GM18526 (cell line): Measurements from ENCODE around the gene RNF111.

Source experiments
- POLR2A ChIP-seq: IDR thresholded peaks from 3 replicates; pipeline ENCODE4 v1.6.1; 2011; ENCODE audit not compliant: insufficient read length; ENCODE audit errors: extremely low read depth

The RNF111 gene

DNA sequence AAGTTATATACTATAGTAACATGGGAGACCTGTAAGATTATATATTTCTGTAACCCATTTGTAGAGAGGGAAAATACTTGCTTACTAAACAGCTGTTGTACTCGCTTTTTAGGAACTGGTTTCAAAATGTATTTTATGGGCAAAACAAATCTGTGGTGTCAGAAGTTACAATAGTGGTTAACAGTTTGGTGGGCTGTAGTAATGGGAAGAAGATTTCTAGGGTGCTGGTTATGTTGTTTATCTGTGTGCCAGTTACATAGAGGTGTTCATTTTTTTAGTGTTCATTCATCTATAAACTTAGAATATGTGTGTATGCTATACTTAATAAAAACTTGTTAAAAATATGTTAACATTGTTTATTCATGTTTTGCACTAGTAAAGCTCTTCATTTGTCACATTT lies 42.1 kb downstream of the RNF111 start:
- TF ChIP-seq POLR2A, result no peak

GRCh38 chr15:59035201-59035600 lies 47.7 kb downstream of the RNF111 start:
- TF ChIP-seq POLR2A, result no peak

GRCh38 chr15:59039225-59039624 lies 51.8 kb downstream of the RNF111 start:
- TF ChIP-seq POLR2A, result no peak

DNA sequence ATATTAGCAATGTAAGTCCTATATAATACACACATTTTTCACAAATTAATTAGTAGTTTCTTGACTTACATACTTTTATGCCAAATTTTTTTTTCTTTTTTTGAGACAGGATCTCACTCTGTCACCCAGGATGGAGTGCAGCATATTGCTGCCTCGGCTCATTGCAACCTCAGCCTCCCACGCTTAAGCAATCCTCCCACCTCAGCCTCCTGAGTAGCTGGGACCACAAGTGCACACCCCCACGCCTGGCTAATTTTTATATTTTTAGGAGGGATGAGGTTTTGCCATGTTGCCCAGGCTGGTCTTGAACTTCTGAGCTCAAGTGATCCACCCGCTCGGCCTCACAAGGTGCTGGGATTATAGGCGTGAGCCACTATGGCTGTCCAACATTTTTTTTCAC lies 54.6 kb downstream of the RNF111 start:
- TF ChIP-seq POLR2A, result no peak

DNA sequence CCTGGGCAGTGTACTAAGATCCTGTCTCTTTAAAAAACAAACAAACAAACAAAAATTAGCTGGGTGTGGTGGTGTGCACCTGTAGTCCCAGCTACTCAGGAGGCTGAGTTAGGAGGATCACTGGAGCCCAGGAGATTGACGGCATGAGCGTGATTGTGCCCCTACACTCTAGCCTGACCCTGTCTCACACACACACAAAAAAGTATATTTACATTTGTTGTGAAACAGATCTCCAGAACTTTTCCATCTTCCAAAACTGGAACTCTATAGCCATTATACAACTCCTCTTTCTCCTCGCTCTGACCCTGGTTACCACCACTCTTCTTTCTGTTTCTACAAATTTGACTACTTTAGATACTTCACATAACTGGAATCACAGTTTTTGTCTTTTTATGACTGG lies 61.4 kb downstream of the RNF111 start:
- no peak for TF ChIP-seq POLR2A

DNA sequence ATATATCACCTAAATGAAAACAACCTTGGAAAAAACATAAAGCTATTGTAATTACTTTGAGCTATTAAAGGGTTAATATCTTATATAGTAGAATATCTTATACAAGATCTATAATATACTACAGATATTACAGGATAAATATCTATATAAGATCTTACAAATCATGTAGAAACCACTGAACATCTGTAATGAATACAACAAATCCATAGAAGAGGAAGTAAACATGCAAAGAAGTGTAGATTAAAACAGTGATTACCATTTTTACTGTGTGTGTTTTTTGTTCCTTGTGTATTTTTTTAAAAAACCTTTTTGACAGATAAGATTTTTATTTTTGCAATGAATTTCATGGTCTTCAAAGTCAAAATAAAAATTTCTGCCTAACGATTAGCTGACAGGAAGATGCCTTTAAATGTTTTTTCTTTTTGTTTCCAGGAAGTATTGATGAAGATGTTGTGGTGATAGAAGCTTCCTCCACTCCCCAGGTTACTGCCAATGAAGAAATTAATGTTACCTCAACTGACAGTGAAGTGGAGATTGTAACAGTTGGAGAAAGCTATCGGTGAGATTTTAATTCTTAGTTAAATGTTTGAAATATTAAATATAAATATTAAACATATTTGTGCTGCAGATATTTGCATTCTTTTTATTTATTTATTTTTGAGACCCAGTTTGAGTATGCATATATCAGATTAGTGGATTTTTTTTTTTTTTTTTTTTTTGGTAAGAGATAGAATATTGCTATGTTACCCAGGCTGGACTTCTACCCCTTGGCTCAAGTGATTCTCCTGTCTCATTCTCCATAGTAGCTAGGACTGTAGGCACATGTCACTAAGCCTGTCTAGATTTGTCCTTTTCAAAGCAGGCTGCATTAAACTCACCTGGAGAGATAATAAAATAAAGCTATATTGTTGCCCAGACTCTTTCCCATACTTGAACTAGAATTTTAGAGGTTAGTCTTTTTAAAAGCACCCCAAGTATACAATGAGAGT lies 64.7 kb downstream of the RNF111 start:
- no peak for TF ChIP-seq POLR2A

DNA sequence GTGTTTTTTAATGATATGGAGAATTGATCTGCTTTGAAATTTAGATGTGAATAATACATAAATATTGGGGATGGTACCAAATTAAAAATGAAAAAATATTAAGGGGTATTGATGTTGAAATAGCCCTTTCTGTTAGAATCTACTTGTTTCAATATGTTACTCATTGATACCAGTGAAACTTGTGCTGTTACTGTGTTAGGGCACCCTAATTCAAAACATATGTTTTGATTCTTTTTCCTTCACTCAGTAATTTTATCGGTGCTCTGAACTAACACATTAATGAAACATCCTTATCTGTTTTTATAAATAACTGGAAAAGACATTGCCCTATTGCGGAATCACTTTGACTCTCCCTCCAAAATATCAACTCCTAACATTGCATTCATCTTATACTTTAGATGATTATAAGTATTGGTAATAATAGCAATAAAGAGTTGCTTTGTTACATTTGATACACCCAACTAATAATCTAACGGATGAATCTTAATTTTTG lies 65.5 kb downstream of the RNF111 start:
- TF ChIP-seq POLR2A, result no peak

DNA sequence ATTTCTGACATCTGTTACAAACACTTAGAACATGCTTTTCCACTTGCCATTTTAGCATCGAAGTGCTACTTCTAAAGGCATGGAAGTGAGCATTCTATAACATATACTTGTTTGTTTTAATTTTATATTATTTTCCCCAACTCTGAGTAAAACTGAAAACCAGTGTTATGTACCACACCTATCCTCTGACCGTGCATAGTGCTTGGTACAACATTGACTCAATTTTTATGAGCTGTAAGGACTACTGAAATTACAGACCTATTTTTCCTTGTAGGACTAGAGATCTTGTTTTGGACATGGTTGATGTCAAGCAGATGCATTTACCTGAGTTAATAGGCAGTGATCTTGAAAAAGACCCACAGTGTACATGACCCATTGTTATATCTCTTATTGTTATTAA lies 66.0 kb downstream of the RNF111 start:
- no peak for TF ChIP-seq POLR2A

DNA sequence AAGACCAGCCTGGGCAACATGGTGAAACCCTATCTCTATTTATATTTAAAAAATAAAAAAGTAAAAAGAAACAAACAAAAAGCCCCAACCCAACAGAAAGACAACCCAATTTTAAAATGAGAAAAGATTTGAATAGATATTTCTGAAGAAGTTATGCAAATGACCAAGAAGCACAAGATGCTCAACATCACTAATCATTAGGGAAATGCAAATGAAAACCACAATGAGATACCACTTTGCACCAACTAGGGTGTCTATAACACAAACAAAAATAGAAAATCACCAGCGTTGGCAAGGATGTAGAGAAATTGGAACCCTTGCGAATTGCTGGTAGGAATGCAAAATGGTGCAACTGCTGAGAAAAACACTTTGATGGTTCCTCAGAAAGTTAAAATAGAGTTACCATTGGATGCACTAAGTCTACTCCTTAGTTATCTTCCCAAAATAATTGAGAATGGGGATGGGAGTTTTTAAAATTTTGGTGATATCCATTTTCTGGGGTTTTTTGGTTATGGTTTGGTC lies 71.7 kb downstream of the RNF111 start:
- TF ChIP-seq POLR2A, result no peak

DNA sequence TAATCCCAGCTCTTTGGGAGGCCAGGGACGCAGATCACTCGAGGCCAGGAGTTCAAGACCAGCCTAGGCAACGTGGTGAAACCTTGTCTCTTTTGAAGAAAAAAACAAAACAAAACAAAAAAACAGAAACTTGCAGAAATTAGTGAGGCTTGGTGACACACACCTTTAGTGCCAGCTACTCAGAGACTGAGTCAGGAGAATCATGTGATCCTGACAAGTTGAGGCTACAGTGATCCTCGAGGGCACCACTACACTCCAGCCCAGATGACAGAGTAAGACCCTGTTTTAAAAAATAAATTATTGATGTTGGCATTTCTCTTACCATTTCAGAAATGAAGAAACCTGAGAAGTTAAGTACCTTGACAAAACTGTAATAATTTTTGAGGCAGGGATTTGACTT lies 72.9 kb downstream of the RNF111 start:
- no peak for TF ChIP-seq POLR2A

GRCh38 chr15:59063042-59063441 lies 75.6 kb downstream of the RNF111 start:
- TF ChIP-seq POLR2A, result no peak

DNA sequence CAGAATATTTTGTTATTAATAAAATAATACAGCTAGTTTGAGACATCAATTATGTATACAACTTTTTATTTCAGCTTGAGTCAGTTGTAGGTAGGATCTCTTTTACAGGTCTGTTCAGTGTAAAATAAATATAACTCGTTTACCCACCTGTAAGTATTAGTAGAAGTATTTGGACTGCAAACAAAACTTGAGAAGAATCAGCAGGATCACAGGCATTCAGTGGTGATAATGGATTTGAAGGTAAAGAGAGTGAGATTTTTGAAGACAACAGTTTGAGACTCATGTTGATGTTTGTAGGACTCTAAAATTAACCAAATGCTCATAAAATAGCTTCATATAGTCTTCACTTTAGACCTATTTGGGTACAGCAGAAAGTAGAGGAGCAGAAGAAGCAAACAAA lies 82.0 kb downstream of the RNF111 start:
- TF ChIP-seq POLR2A, result no peak

DNA sequence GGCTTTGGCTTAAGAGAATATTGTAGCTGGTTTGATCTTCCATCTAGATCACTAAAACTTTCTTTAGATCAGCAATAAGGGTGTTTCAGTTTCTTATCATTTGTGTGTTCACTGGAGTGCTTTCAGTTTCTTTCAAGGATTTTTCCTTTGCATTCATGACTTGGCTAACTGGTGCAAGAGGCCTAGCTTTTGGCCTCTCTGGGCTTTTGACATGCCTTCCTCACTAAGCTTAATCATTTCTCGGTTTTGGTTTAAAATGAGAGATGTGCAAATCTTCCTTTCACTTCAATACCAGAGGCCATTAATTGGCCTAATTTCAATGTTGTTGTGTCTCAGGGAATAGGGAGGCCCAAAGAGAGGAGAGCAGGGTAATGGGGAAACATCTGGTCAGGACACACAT lies 87.1 kb downstream of the RNF111 start:
- no peak for TF ChIP-seq POLR2A

- TF ChIP-seq POLR2A, result no peak
Measured at GRCh38 chr15:59087731-59088130, 100.3 kb downstream of the RNF111 start.

- TF ChIP-seq POLR2A, result no peak
Measured at GRCh38 chr15:59094077-59094476, 106.6 kb downstream of the RNF111 start.

GRCh38 chr15:59096429-59096828 lies 109.0 kb downstream of the RNF111 start:
- TF ChIP-seq POLR2A, result no peak
